ENCODE measurements around the gene IL5RA.
A peak's percentile ranks its signal among the peaks of the same experiment; 100 is the strongest.

The IL5RA gene, protein sequence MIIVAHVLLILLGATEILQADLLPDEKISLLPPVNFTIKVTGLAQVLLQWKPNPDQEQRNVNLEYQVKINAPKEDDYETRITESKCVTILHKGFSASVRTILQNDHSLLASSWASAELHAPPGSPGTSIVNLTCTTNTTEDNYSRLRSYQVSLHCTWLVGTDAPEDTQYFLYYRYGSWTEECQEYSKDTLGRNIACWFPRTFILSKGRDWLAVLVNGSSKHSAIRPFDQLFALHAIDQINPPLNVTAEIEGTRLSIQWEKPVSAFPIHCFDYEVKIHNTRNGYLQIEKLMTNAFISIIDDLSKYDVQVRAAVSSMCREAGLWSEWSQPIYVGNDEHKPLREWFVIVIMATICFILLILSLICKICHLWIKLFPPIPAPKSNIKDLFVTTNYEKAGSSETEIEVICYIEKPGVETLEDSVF
- total RNA-seq: 1.9 to 4.3 (median 3.6) reads per million in 3 donors

DNA sequence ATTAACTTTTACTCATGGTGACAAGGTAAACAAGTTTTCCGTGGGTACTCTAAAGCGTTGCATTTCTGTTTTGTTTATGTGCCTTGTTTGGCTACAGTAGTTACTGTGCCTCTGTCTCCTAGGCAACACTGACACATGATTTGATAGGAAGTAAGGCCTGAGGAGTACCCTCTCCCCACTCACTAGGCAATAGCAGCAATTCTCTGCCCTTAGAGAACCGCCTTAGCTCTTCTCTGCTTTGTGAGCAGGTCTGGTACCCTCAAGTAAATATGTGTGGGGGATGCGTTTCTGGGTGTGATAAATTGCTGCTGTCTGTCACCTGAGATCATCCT is at the start of gene IL5RA:
IL5RA (minus strand) TSS at position 76 of the 332 bp plus-strand sequence. CDS start 5,390 bp downstream, outside the sequence.
- H3K36me3 ChIP-seq (ENCODE audit: control insufficient read depth, insufficient read depth, low read length): no peaks in the 10 kb centered on the region
- peak in 1 of 3 donors; percentile 28 for DNase-seq
- peak within 1 kb of the TSS; percentile 23 for H3K4me3 ChIP-seq (ENCODE audit: insufficient read depth, low read depth, low read length, poor library complexity, severe bottlenecking)
- H3K27me3 ChIP-seq (replicated peaks; ENCODE audit: control insufficient read depth, insufficient read depth, low read length, poor library complexity, severe bottlenecking): no peaks in the 10 kb centered on the region
- H3K4me1 ChIP-seq (ENCODE audit: control insufficient read depth, insufficient read depth, low read length, poor library complexity, severe bottlenecking): peaks cover 4% of the 10 kb centered on the region
- H3K27ac ChIP-seq (ENCODE audit: insufficient read depth, low read length, poor library complexity, severe bottlenecking): peak within 1 kb of the TSS; percentile 73
- no peaks in the 10 kb centered on the region for H3K9me3 ChIP-seq (ENCODE audit: control insufficient read depth, low read length)

- Histone ChIP-seq H3K4me3 (ENCODE audit: insufficient read depth, low read depth, low read length, poor library complexity, severe bottlenecking) (no peak overlapping the region), H3K36me3 (ENCODE audit: control insufficient read depth, insufficient read depth, low read length) (peaks cover 64% of the 10 kb centered on the region), H3K27me3 (replicated peaks; ENCODE audit: control insufficient read depth, insufficient read depth, low read length, poor library complexity, severe bottlenecking) (no peaks in the 10 kb centered on the region), H3K4me1 (ENCODE audit: control insufficient read depth, insufficient read depth, low read length, poor library complexity, severe bottlenecking) (no peaks in the 10 kb centered on the region), H3K9me3 (ENCODE audit: control insufficient read depth, low read length) (no peaks in the 10 kb centered on the region), H3K27ac (ENCODE audit: insufficient read depth, low read length, poor library complexity, severe bottlenecking) (no peak overlapping the region)
- DNase-seq: no peak
Measured at GRCh38 chr3:3157484-3157883, 47.3 kb upstream of the IL5RA start.

DNA sequence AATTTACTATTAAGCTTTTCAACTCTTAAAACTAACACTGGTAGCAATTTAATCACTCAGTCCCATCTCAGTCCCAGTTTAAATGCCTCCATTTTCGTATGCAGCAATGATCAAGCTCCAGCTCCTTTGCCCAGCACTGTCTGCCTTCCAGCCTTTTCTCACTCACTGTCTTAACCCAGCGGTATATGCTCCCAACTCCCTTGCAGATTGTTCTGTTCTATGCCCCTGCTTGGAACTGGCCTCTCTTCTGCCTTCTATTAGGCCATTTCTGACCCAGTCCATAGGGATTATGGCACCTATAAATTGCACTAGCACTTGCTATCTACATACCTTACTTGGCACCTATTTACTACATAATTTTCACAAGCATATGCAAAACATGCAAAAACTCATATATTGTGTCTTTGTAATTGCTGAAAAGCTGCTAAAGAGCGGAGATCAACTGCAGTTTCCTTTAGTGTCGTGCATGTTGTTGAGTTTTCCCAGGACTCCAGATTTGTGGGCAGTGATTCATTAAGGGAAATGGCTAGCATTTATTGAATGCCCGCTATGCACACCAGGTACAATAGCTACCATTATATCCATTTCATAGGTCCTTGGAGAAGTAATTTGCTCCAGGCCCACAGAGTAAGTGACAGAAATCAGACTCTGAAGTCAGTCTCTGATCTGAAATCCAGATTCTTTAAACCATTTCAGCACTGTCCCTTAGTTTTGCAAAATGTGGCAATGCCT is 44.9 kb upstream of the IL5RA start:
- Histone ChIP-seq H3K4me1 (ENCODE audit: control insufficient read depth, insufficient read depth, low read length, poor library complexity, severe bottlenecking) (no peaks in the 10 kb centered on the region), H3K27me3 (replicated peaks; ENCODE audit: control insufficient read depth, insufficient read depth, low read length, poor library complexity, severe bottlenecking) (no peaks in the 10 kb centered on the region), H3K4me3 (ENCODE audit: insufficient read depth, low read depth, low read length, poor library complexity, severe bottlenecking) (no peak overlapping the region), H3K36me3 (ENCODE audit: control insufficient read depth, insufficient read depth, low read length) (peaks cover 65% of the 10 kb centered on the region), H3K27ac (ENCODE audit: insufficient read depth, low read length, poor library complexity, severe bottlenecking) (no peak overlapping the region), H3K9me3 (ENCODE audit: control insufficient read depth, low read length) (no peaks in the 10 kb centered on the region)
- no peak for DNase-seq

DNA sequence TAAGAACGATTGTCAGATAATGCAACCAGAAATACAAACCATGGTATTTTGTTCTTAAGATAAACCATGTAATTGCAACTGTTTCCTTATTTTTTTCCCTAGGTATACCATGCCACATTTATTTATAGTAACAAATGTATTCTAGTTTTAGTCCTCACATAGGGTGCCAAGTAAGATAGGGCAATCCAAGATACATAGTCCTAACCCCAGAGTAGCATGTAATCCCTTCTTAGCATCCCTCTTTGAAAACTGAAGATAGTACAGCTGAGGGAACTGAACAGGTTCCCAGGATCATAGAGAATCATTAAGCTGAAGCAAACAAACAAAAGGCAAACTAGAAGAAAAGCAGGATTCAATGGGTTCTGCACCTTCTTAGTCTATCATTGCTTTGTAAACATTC is 41.3 kb upstream of the IL5RA start:
- DNase-seq: no peak
- Histone ChIP-seq H3K9me3 (ENCODE audit: control insufficient read depth, low read length) (no peaks in the 10 kb centered on the region), H3K27me3 (replicated peaks; ENCODE audit: control insufficient read depth, insufficient read depth, low read length, poor library complexity, severe bottlenecking) (no peaks in the 10 kb centered on the region), H3K27ac (ENCODE audit: insufficient read depth, low read length, poor library complexity, severe bottlenecking) (no peak overlapping the region), H3K36me3 (ENCODE audit: control insufficient read depth, insufficient read depth, low read length) (peaks cover 71% of the 10 kb centered on the region), H3K4me1 (ENCODE audit: control insufficient read depth, insufficient read depth, low read length, poor library complexity, severe bottlenecking) (no peaks in the 10 kb centered on the region), H3K4me3 (ENCODE audit: insufficient read depth, low read depth, low read length, poor library complexity, severe bottlenecking) (no peak overlapping the region)

- H3K4me1 ChIP-seq (ENCODE audit: control insufficient read depth, insufficient read depth, low read length, poor library complexity, severe bottlenecking): no peaks in the 10 kb centered on the region
- H3K27me3 ChIP-seq (replicated peaks; ENCODE audit: control insufficient read depth, insufficient read depth, low read length, poor library complexity, severe bottlenecking): no peaks in the 10 kb centered on the region
- no peaks in the 10 kb centered on the region for H3K9me3 ChIP-seq (ENCODE audit: control insufficient read depth, low read length)
- peak overlapping the region; percentile 35 for H3K27ac ChIP-seq (ENCODE audit: insufficient read depth, low read length, poor library complexity, severe bottlenecking)
- H3K4me3 ChIP-seq (ENCODE audit: insufficient read depth, low read depth, low read length, poor library complexity, severe bottlenecking): no peak overlapping the region
- peaks cover 78% of the 10 kb centered on the region for H3K36me3 ChIP-seq (ENCODE audit: control insufficient read depth, insufficient read depth, low read length)
- no peak for DNase-seq
Measured at GRCh38 chr3:3149560-3149959, 39.4 kb upstream of the IL5RA start.

DNA sequence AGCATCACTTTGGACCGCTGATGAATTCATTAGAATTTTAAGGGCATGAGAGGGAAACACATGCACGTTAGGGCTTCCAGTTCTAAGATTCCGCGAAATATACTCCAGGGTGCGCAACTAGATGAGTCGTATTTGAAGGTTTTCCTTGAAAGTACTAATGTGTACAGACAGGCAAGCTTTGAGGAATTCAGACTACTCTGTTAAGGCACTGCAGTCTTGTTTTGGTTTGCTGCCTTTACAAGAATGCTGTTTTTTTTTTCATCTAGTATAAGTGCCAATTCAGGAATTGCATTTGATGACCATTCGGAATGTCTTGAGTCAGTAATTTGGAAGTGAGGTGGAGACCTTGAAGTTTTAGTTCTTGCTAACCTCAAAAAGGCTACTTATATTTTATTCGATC is 35.7 kb upstream of the IL5RA start:
- Histone ChIP-seq H3K9me3 (ENCODE audit: control insufficient read depth, low read length) (no peaks in the 10 kb centered on the region), H3K4me1 (ENCODE audit: control insufficient read depth, insufficient read depth, low read length, poor library complexity, severe bottlenecking) (no peaks in the 10 kb centered on the region), H3K4me3 (ENCODE audit: insufficient read depth, low read depth, low read length, poor library complexity, severe bottlenecking) (no peak overlapping the region), H3K27me3 (replicated peaks; ENCODE audit: control insufficient read depth, insufficient read depth, low read length, poor library complexity, severe bottlenecking) (no peaks in the 10 kb centered on the region), H3K27ac (ENCODE audit: insufficient read depth, low read length, poor library complexity, severe bottlenecking) (no peak overlapping the region), H3K36me3 (ENCODE audit: control insufficient read depth, insufficient read depth, low read length) (peaks cover 63% of the 10 kb centered on the region)
- no peak for DNase-seq

DNA sequence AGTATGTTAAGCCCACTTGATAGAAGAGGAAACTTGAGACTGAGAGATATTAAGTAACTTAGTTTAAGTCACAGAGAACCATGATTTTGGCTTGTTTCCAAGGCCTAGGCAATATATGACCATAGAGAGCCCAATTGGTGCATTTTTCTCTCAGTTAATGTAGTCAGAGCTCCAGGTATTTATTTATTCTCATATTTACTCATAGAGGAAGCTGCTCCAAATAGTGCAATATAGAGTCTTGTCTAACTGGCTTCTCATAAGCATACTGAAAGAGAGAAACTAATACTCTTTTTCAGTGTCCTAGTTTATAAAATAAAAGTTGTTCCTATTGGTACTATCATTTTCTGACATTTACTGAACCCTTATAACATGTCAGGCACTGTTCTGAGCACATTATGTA is 31.8 kb upstream of the IL5RA start:
- H3K9me3 ChIP-seq (ENCODE audit: control insufficient read depth, low read length): no peaks in the 10 kb centered on the region
- H3K27me3 ChIP-seq (replicated peaks; ENCODE audit: control insufficient read depth, insufficient read depth, low read length, poor library complexity, severe bottlenecking): no peaks in the 10 kb centered on the region
- H3K4me3 ChIP-seq (ENCODE audit: insufficient read depth, low read depth, low read length, poor library complexity, severe bottlenecking): no peak overlapping the region
- H3K4me1 ChIP-seq (ENCODE audit: control insufficient read depth, insufficient read depth, low read length, poor library complexity, severe bottlenecking): no peaks in the 10 kb centered on the region
- H3K36me3 ChIP-seq (ENCODE audit: control insufficient read depth, insufficient read depth, low read length): peaks cover 62% of the 10 kb centered on the region
- no peak overlapping the region for H3K27ac ChIP-seq (ENCODE audit: insufficient read depth, low read length, poor library complexity, severe bottlenecking)
- DNase-seq: no peak

- Histone ChIP-seq H3K4me1 (ENCODE audit: control insufficient read depth, insufficient read depth, low read length, poor library complexity, severe bottlenecking) (no peaks in the 10 kb centered on the region), H3K27me3 (replicated peaks; ENCODE audit: control insufficient read depth, insufficient read depth, low read length, poor library complexity, severe bottlenecking) (no peaks in the 10 kb centered on the region), H3K27ac (ENCODE audit: insufficient read depth, low read length, poor library complexity, severe bottlenecking) (no peak overlapping the region), H3K36me3 (ENCODE audit: control insufficient read depth, insufficient read depth, low read length) (peaks cover 36% of the 10 kb centered on the region), H3K4me3 (ENCODE audit: insufficient read depth, low read depth, low read length, poor library complexity, severe bottlenecking) (no peak overlapping the region), H3K9me3 (ENCODE audit: control insufficient read depth, low read length) (no peaks in the 10 kb centered on the region)
- no peak for DNase-seq
Measured at GRCh38 chr3:3137526-3137925, 27.4 kb upstream of the IL5RA start.

- Histone ChIP-seq H3K9me3 (ENCODE audit: control insufficient read depth, low read length) (no peaks in the 10 kb centered on the region), H3K36me3 (ENCODE audit: control insufficient read depth, insufficient read depth, low read length) (peaks cover 37% of the 10 kb centered on the region), H3K27ac (ENCODE audit: insufficient read depth, low read length, poor library complexity, severe bottlenecking) (no peak overlapping the region), H3K27me3 (replicated peaks; ENCODE audit: control insufficient read depth, insufficient read depth, low read length, poor library complexity, severe bottlenecking) (no peaks in the 10 kb centered on the region), H3K4me1 (ENCODE audit: control insufficient read depth, insufficient read depth, low read length, poor library complexity, severe bottlenecking) (no peaks in the 10 kb centered on the region), H3K4me3 (ENCODE audit: insufficient read depth, low read depth, low read length, poor library complexity, severe bottlenecking) (no peak overlapping the region)
- DNase-seq: no peak
Measured at GRCh38 chr3:3134750-3135448, 24.7 kb upstream of the IL5RA start.

DNA sequence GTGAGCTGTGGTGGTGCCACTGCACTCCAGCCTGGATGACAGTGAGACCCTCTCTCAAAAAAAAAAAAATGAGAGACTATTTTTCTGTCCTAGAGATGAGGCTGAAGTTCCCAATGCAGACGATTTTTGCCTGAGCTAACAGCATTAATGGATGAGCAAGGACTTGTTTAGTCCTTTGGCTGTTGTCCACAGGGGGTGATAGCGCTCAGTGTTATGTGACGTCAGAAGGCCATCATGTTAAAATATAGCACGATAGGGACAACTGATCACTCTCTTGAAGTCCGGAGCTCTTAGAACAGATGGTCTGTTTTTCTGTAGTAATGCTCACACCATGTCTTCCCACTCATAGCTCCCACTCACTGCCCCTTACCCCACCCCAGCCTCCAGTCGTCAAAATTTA is 23.3 kb upstream of the IL5RA start:
- no peak overlapping the region for H3K27ac ChIP-seq (ENCODE audit: insufficient read depth, low read length, poor library complexity, severe bottlenecking)

More for the DNA sequence above, 23.3 kb upstream of the IL5RA start:
- Histone ChIP-seq H3K4me1 (ENCODE audit: control insufficient read depth, insufficient read depth, low read length, poor library complexity, severe bottlenecking) (no peaks in the 10 kb centered on the region), H3K27me3 (replicated peaks; ENCODE audit: control insufficient read depth, insufficient read depth, low read length, poor library complexity, severe bottlenecking) (no peaks in the 10 kb centered on the region), H3K36me3 (ENCODE audit: control insufficient read depth, insufficient read depth, low read length) (peaks cover 30% of the 10 kb centered on the region), H3K9me3 (ENCODE audit: control insufficient read depth, low read length) (no peaks in the 10 kb centered on the region), H3K4me3 (ENCODE audit: insufficient read depth, low read depth, low read length, poor library complexity, severe bottlenecking) (no peak overlapping the region)
- DNase-seq: no peak
